ENCODE measurements around the gene SYCP3.
"Not testable (repeated sequence)": the region's sequence is repeated elsewhere in the genome, so short reads cannot be mapped to it uniquely, and the experiment has no call there.

SYCP3 gene

GRCh38 chr12:101710288-101710687 is 29.0 kb downstream of the SYCP3 start:
- DNase-seq: no peak

GRCh38 chr12:101707131-101707782 is 32.0 kb downstream of the SYCP3 start:
- no peak for DNase-seq

- no peak for DNase-seq
These were observed 32.9 kb downstream of the SYCP3 start for GRCh38 chr12:101706403-101706802.

GRCh38 chr12:101703487-101703886 is 35.8 kb downstream of the SYCP3 start:
- DNase-seq: no peak

- DNase-seq: no peak
These were observed 38.9 kb downstream of the SYCP3 start for GRCh38 chr12:101700299-101700820.

- DNase-seq: no peak
These were observed 40.4 kb downstream of the SYCP3 start for GRCh38 chr12:101698800-101699347.

GRCh38 chr12:101697930-101698799 is 41.1 kb downstream of the SYCP3 start:
- peak in 3 of 5 donors; percentile 11 to 33 (median 12) for DNase-seq

- DNase-seq: peak; percentile 12 to 65 (median 54)
These were observed 41.9 kb downstream of the SYCP3 start, which contains the start of gene CHPT1 for GRCh38 chr12:101697197-101697929. CHPT1 (plus strand) TSS chr12:101697640; CDS start chr12:101697862, 222 bp downstream.

- DNase-seq: no peak
These were observed 42.7 kb downstream of the SYCP3 start for GRCh38 chr12:101696251-101697196.

- DNase-seq: no peak
These were observed 43.6 kb downstream of the SYCP3 start for GRCh38 chr12:101695706-101696105.

GRCh38 chr12:101694986-101695385 is 44.3 kb downstream of the SYCP3 start:
- DNase-seq: no peak

- DNase-seq: no peak
These were observed 44.9 kb downstream of the SYCP3 start for GRCh38 chr12:101694297-101694848.

- no peak for DNase-seq
These were observed 47.7 kb downstream of the SYCP3 start for GRCh38 chr12:101691503-101692096.

GRCh38 chr12:101690544-101691098 is 48.6 kb downstream of the SYCP3 start:
- no peak for DNase-seq

GRCh38 chr12:101686176-101686575 is 53.1 kb downstream of the SYCP3 start:
- no peak for DNase-seq

GRCh38 chr12:101685092-101685491 is 54.2 kb downstream of the SYCP3 start:
- no peak for DNase-seq

- DNase-seq: not testable (repeated sequence)
These were observed 57.6 kb downstream of the SYCP3 start for GRCh38 chr12:101681627-101682026.

GRCh38 chr12:101680647-101681046 is 58.6 kb downstream of the SYCP3 start:
- DNase-seq: no peak

- no peak for DNase-seq
These were observed 59.0 kb downstream of the SYCP3 start for GRCh38 chr12:101680240-101680639.
